Lung microvascular endothelial cell (primary cell): ENCODE data around the gene LRP3. TPM values are rescaled to one million over a fixed set of nuclear protein-coding genes. Genes with fewer than 3 reads are reported as not detected.

ENCODE experiments used
- DNase-seq, 2 donors: peaks; one replicate each; pipeline versions ENCODE4 v3.0.0 to v3.0.0-alpha.2; 2010; ENCODE audit warnings: low read depth in 2 of 2
- total RNA-seq: library from RNA; depleted of rRNA; stranded (reverse); fragments of >200 nt; gene quantifications from 2 replicates; pipeline ENCODE4 v1.2.1, GENCODE V29; 2014

LRP3 gene
- total RNA-seq, 1 donor from 2014 or later = 3.2 TPM

DNA sequence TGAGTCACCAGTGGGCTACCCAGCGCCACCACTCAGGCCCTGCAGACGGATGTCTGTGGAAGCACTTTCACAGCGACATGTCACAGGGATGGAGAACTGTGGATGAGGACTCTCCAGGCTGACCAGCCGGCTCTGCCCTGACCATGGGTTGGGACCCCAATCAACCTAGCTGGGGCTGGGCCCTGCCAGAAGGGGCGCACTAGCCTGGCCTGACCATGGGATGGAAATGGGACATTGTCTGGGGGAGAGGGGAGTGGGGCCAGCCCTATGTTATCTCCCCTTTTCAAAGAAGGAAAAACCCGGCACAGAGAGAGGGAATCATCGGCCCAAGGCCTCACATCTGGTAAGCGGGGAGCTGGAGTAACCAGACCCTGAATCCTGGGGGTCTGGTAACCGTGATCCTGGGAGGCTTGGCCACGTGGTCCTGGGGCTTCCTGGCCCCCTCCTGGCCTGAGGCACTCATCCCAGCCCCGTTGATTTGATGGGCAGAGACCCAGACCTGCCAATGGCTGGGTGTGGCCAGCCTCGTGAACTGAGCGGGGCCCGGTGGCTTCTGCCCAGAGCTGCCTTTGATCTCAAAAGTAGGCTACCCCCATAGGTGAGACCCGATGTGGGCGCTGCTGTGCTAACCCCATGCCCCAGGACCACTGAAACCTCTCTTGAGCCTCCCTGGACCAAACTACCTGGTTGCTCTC lies 42.7 kb downstream of the LRP3 start:
- DNase-seq = no peak

DNA sequence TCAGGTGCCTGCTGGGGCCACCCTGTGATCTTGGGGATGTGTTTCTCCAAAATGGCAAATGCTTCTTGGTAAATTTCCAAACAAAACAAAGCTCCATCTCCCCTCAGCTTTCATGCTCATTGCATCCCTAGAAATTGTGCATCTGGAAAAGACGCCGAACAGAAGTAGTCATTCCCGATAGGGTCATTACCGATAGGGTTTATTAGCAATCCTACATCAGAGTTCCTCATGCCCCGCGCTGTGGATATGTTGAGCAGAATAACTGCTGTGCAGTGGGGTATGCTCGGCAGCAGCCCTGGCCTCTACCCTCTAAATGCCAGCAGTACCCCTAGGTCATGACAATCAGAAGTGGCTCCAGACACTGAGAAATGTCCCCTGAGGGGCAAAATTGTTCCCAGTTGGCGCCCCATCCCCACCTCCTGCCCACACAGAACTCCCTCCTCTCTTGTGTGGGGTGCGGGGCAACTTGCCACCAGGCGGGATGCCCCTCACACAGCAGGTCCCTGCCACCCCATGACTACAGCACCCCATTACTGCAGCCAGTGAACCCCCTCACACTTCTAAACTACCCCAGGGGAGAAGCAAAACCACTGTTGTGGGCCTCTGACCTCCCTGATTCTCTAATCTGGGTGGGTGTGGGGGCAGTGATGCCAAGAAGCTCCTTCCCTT lies 44.5 kb downstream of the LRP3 start:
- DNase-seq = no peak

- DNase-seq = no peak
Observed at GRCh38 chr19:33239223-33239975, 45.3 kb downstream of the LRP3 start.

- no peak for DNase-seq
Observed at GRCh38 chr19:33240181-33240771, 46.1 kb downstream of the LRP3 start.

DNA sequence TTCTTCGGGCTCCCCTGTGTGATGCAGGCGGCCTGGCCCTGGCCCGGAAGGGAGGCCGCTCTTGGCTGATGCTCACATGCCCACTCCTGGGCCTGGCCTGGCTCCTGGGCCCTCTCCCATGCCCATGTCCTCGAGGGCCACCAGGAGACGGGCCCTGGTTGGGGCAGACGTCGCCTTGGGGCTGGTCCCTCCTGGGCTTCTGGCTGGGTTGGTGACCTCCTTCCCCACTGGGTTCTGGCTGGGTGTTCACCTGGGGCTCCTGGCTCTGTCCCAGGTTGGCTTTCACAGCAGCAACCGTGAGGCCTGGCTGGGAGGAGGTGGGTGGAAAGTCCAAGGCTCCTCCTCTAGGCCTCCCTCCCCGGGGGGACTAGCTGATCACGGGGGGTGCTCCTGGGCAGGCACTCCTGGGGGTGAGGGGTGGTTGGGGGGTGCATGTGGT lies 47.0 kb downstream of the LRP3 start:
- DNase-seq = no peak

DNA sequence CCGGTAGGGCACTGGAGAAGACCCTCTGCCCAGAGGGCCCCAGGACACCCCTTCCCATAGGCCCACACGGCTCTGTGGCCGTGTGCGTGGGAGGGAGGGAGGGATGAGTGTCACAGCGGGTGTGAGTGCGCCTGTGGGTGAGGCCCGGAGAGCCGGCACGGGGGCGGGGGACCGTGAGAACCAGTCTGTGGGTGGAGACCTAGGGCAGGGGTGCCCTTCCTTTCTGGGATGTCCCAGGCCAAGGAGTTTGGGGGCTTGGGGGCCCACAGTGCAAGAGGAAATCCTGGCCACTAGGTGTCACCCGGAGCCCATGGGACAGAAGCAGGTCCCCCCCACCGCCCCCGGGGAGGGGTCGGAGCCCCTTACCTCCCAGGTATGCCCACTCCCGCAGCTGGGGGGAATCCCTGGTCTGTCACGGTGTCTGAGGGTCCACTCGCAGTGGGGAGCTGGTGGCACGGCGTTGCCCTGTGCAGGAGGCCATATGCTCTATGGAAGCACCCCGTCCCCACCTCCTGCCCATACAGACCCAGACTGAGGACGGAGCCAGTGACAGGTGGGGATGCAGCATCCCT lies 47.5 kb downstream of the LRP3 start:
- DNase-seq = peak; percentile 10 to 40

GRCh38 chr19:33242131-33242530 lies 48.0 kb downstream of the LRP3 start:
- no peak for DNase-seq

DNA sequence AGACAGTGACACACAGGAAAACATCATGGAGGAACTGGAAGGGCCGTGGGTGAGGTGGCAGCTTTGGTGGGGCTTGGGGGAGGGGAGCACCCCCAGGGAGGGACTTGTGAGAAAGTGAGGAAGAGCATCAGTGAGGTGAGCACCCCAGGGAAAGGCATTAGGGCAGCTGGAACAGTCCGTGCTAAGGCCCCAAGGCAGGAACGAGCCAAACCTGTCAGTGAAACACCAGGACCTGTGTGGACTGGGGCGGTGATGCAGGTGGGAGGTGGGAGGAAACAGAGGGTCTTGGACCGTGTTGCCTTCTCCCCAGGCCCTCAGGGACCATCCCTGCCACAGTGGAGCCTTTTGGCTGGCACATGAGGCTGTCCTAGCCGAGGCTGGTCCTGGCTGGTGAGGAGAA lies 48.8 kb downstream of the LRP3 start:
- DNase-seq = no peak

GRCh38 chr19:33245948-33246708 lies 52.0 kb downstream of the LRP3 start:
- no peak for DNase-seq

DNA sequence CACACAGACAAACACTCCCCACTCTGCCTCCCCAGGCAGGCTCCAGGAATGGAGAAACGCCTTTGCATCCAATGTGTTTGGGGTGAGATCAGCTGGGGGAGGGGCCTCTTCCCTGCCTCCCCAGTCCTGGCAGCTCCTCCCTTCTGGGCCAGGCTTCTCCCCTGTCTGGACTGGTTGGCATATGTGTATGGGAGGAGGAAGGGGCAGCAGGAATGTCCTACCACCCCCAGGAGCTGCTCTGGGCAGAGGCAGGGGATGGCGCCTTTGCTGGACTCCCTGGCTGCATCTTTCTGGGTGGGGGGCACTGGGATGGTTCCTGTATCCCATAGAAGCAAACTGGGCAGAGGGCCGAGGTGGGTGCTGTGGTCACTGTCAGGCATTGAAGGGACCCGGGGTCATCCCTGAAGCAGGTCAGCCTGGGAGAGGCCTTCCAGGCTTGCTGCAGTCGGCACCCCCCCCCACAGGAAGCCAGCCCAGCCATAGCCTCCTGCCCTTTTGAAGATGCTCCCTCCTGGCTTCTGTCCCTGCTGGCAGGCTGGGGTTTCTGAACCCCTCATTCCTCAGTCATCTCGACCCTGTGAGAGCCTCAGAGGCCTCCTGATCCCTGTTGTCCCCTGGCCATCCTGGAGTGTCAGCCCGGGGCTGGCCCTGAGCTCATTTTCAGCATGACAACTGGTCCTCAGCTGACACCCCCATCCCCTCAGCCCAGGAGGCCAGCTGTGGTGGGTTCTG lies 52.7 kb downstream of the LRP3 start:
- no peak for DNase-seq

- no peak for DNase-seq
Observed at GRCh38 chr19:33247441-33247819, 53.3 kb downstream of the LRP3 start.

DNA sequence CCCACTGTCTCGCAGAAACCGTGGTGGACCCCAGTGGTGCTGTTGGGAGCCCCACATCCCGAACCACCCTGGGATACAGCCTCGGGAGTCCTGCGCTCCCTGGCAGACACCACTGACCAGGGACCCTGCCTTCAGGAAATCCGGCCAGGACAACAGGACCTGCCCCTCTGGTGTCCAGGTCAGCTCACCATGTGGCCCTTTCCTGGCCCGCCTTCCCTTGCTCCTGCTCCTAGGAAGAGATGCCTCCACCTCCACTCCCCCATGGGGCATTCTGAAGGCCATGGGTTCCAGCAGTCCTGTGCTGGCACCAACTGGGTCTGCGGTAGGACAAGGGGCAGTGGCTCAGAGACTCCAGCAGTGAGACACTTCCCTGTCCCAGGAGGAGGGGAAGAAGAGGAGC lies 54.0 kb downstream of the LRP3 start:
- no peak for DNase-seq

- no peak for DNase-seq
Observed at GRCh38 chr19:33248553-33248953, 54.4 kb downstream of the LRP3 start.

- DNase-seq = no peak
Observed at GRCh38 chr19:33248954-33249613, 55.0 kb downstream of the LRP3 start.

- no peak for DNase-seq
Observed at GRCh38 chr19:33249740-33250366, 55.7 kb downstream of the LRP3 start.

GRCh38 chr19:33250500-33250899 lies 56.4 kb downstream of the LRP3 start:
- no peak for DNase-seq

GRCh38 chr19:33251076-33251475 lies 56.9 kb downstream of the LRP3 start:
- DNase-seq = no peak

DNA sequence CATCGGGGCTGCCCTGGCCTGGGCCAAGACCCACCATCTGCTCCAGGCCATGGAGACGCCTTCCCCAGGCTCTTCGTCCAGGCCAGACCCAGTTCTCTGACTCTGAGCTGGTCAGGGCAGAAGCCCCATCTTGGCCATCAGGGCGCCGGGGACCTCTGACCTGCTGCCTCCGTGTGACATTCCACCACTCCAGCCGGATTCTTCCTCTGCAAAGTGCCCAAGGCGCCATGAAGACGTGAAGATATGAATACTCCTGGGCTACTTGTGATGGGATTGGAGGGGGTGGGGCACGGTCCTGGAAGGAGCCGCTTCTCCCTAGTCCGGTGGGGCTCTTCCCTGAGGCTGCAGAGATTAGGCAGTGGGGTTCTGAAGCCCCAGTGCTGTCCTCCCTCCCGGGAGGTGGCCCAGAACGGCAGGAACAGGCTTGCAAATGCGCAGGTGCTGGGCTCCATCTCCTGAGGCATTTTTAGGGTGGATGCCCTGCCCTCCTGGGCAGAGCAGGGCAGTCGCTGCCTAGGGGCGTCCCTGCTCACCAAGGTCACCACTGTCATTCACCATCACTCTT lies 57.5 kb downstream of the LRP3 start:
- no peak for DNase-seq

- DNase-seq = no peak
Observed at GRCh38 chr19:33252418-33252962, 58.4 kb downstream of the LRP3 start.
